Neural cell (in vitro differentiated cells): ENCODE data around the gene MCCC1. TPM values are rescaled to one million over a fixed set of nuclear protein-coding genes. Genes with fewer than 3 reads are reported as not detected.

ENCODE experiments used
- H2AFZ ChIP-seq: fragments of 200-600, 300-800 bp; sonication (generic), shearing (Covaris generic); 2 replicates; pipeline ENCODE4 v1.6.0; 2014; ENCODE audit warnings: low read depth, mild to moderate bottlenecking, antibody characterized with exemption, low read length, moderate library complexity
- H3F3A ChIP-seq: fragments of 200-600 bp; shearing (Covaris generic); 2 replicates; pipeline ENCODE4 v1.6.1; 2016; ENCODE audit warnings: mild to moderate bottlenecking, moderate library complexity, mixed read lengths, antibody characterized with exemption, low read length; ENCODE audit not compliant: insufficient read depth, poor library complexity, severe bottlenecking
- H3K27ac ChIP-seq: fragments of 200-600, 300-800 bp; sonication (generic), shearing (Covaris generic); 2 replicates; pipeline ENCODE4 v1.5.1; 2014; ENCODE audit warnings: mild to moderate bottlenecking, low read length, moderate library complexity
- H3K27me3 ChIP-seq: fragments of 300-800, 200-600 bp; sonication (generic), shearing (Covaris generic); 2 replicates; pipeline ENCODE4 v1.6.0; 2014; ENCODE audit warnings: mild to moderate bottlenecking, low read depth, low read length, moderate library complexity; ENCODE audit not compliant: insufficient read depth
- H3K36me3 ChIP-seq: fragments of 300-800, 200-600 bp; sonication (generic), shearing (Covaris generic); 2 replicates; pipeline ENCODE4 v1.5.1; 2014; ENCODE audit warnings: mild to moderate bottlenecking, antibody characterized with exemption, low read length, moderate library complexity; ENCODE audit not compliant: insufficient read depth
- H3K4me2 ChIP-seq: fragments of 300-800, 200-600 bp; sonication (generic), shearing (Covaris generic); 2 replicates; pipeline ENCODE4 v1.6.0; 2014; ENCODE audit warnings: mild to moderate bottlenecking, low read length
- H3K4me3 ChIP-seq: fragments of 300-800, 200-600 bp; sonication (generic), shearing (Covaris generic); 2 replicates; pipeline ENCODE4 v1.5.1; 2014; ENCODE audit warnings: mild to moderate bottlenecking, low read length, moderate library complexity
- H3K79me2 ChIP-seq: fragments of 200-600 bp; shearing (Covaris generic); replicated peaks from 2 replicates; pipeline ENCODE4 v1.6.0; 2014; ENCODE audit warnings: mild to moderate bottlenecking, low read length, moderate library complexity; ENCODE audit not compliant: insufficient read depth
- H3K9ac ChIP-seq: fragments of 300-800, 200-600 bp; sonication (generic), shearing (Covaris generic); 2 replicates; pipeline ENCODE4 v1.6.1; 2016; ENCODE audit warnings: mild to moderate bottlenecking, low read length, mixed read lengths
- H3K9me2 ChIP-seq: fragments of 200-600 bp; shearing (Covaris generic); 2 replicates; pipeline ENCODE4 v1.6.1; 2016; ENCODE audit warnings: mild to moderate bottlenecking, low read length, mixed read lengths; ENCODE audit not compliant: insufficient read depth
- H3K9me3 ChIP-seq: fragments of 200-600, 300-800 bp; sonication (generic), shearing (Covaris generic); 2 replicates; pipeline ENCODE4 v1.6.1; 2016; ENCODE audit warnings: mild to moderate bottlenecking, mixed run types, low read length, moderate library complexity, mixed read lengths
- H4K20me1 ChIP-seq: fragments of 200-600 bp; shearing (Covaris generic); 2 replicates; pipeline ENCODE4 v1.6.1; 2016; ENCODE audit warnings: mild to moderate bottlenecking, mixed run types; ENCODE audit not compliant: insufficient read depth
- EP300 ChIP-seq: fragments of 450-650 bp; conservative IDR thresholded peaks from 2 replicates; pipeline ENCODE4 v1.6.1; 2014; ENCODE audit warnings: antibody characterized with exemption, mild to moderate bottlenecking, moderate library complexity; ENCODE audit not compliant: poor library complexity, severe bottlenecking
- EZH2 ChIP-seq: fragments of 200-600, 300-800 bp; shearing (Covaris generic), sonication (generic); IDR thresholded peaks from 2 replicates; pipeline ENCODE4 v1.6.1; 2014; ENCODE audit warnings: antibody characterized with exemption, low read length, borderline replicate concordance, mild to moderate bottlenecking; ENCODE audit not compliant: insufficient read depth, poor library complexity, severe bottlenecking
- MXI1 ChIP-seq: fragments of 450-650 bp; conservative IDR thresholded peaks from 2 replicates; pipeline ENCODE4 v1.6.1; 2014; ENCODE audit warnings: antibody characterized with exemption, mild to moderate bottlenecking; ENCODE audit not compliant: poor library complexity, severe bottlenecking
- POLR2AphosphoS5 ChIP-seq: IDR thresholded peaks from 2 replicates; pipeline ENCODE4 v1.6.1; 2012
- RAD21 ChIP-seq: fragments of 450-650 bp; conservative IDR thresholded peaks from 2 replicates; pipeline ENCODE4 v1.6.1; 2014; ENCODE audit warnings: antibody characterized with exemption, mild to moderate bottlenecking, moderate library complexity
- SMC3 ChIP-seq: fragments of 450-650 bp; conservative IDR thresholded peaks from 2 replicates; pipeline ENCODE4 v1.6.1; 2014; ENCODE audit warnings: antibody characterized with exemption, mild to moderate bottlenecking, moderate library complexity; ENCODE audit not compliant: poor library complexity
- TAF1 ChIP-seq: IDR thresholded peaks from 2 replicates; pipeline ENCODE4 v1.6.1; 2012; ENCODE audit warnings: low read depth
- polyA plus RNA-seq: library from polyadenylated mRNA; depleted of rRNA; stranded (reverse); fragments of >200 nt; gene quantifications from 2 replicates; pipeline ENCODE4 v1.2.3, GENCODE V29; 2014
- TF ChIP-seq, protein P1 (sequence below): IDR thresholded peaks from 2 replicates; pipeline ENCODE4 v1.6.1; 2012; ENCODE audit warnings: borderline replicate concordance
- TF ChIP-seq, protein P2 (sequence below): fragments of 450-650 bp; IDR thresholded peaks from 2 replicates; pipeline ENCODE4 v1.5.1; 2014; ENCODE audit warnings: antibody characterized with exemption, mild to moderate bottlenecking, moderate library complexity; ENCODE audit not compliant: poor library complexity, severe bottlenecking

MCCC1 gene
- polyA plus RNA-seq, 1 donor from 2014 or later, result 29.6 TPM

DNA sequence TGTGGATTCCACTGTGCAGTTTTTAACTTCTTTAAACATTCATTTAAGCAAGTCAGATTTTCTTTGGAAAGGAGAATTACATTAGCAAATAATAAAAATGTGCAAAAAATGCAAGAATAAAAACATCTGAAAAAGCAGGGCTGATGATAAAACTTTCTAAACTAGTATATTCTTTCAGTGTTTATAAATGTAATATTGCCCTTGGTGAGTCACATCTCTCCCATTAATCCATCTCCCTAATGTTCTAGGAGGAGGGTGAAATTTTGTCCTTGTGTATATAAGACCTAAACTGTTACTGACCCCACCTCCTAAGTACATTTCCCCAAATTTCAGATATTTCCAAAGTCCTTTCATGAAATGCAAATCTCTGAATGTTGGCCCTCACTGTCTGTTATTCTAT lies 90.5 kb downstream of the MCCC1 start:
- Histone ChIP-seq H3K27me3 (no peaks in the 10 kb centered on the region), H3K79me2 (no peaks in the 10 kb centered on the region), H3K36me3 (no peaks in the 10 kb centered on the region), H3K9me3 (no peaks in the 10 kb centered on the region), H3K4me3 (no peak overlapping the region), H2AFZ (no peak overlapping the region), H3F3A (no peaks in the 10 kb centered on the region), H3K4me2 (no peak overlapping the region), H4K20me1 (no peaks in the 10 kb centered on the region), H3K9me2 (no peaks in the 10 kb centered on the region), H3K9ac (no peak overlapping the region), H3K27ac (no peak overlapping the region)
- TF ChIP-seq MXI1 (no peak), SMC3 (no peak), TAF1 (no peak), RAD21 (no peak), EZH2 (no peak), POLR2AphosphoS5 (no peak), EP300 (no peak)
- TF ChIP-seq, protein P1, sequence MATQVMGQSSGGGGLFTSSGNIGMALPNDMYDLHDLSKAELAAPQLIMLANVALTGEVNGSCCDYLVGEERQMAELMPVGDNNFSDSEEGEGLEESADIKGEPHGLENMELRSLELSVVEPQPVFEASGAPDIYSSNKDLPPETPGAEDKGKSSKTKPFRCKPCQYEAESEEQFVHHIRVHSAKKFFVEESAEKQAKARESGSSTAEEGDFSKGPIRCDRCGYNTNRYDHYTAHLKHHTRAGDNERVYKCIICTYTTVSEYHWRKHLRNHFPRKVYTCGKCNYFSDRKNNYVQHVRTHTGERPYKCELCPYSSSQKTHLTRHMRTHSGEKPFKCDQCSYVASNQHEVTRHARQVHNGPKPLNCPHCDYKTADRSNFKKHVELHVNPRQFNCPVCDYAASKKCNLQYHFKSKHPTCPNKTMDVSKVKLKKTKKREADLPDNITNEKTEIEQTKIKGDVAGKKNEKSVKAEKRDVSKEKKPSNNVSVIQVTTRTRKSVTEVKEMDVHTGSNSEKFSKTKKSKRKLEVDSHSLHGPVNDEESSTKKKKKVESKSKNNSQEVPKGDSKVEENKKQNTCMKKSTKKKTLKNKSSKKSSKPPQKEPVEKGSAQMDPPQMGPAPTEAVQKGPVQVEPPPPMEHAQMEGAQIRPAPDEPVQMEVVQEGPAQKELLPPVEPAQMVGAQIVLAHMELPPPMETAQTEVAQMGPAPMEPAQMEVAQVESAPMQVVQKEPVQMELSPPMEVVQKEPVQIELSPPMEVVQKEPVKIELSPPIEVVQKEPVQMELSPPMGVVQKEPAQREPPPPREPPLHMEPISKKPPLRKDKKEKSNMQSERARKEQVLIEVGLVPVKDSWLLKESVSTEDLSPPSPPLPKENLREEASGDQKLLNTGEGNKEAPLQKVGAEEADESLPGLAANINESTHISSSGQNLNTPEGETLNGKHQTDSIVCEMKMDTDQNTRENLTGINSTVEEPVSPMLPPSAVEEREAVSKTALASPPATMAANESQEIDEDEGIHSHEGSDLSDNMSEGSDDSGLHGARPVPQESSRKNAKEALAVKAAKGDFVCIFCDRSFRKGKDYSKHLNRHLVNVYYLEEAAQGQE, result no peak
- TF ChIP-seq, protein P2, sequence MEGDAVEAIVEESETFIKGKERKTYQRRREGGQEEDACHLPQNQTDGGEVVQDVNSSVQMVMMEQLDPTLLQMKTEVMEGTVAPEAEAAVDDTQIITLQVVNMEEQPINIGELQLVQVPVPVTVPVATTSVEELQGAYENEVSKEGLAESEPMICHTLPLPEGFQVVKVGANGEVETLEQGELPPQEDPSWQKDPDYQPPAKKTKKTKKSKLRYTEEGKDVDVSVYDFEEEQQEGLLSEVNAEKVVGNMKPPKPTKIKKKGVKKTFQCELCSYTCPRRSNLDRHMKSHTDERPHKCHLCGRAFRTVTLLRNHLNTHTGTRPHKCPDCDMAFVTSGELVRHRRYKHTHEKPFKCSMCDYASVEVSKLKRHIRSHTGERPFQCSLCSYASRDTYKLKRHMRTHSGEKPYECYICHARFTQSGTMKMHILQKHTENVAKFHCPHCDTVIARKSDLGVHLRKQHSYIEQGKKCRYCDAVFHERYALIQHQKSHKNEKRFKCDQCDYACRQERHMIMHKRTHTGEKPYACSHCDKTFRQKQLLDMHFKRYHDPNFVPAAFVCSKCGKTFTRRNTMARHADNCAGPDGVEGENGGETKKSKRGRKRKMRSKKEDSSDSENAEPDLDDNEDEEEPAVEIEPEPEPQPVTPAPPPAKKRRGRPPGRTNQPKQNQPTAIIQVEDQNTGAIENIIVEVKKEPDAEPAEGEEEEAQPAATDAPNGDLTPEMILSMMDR, result no peak

DNA sequence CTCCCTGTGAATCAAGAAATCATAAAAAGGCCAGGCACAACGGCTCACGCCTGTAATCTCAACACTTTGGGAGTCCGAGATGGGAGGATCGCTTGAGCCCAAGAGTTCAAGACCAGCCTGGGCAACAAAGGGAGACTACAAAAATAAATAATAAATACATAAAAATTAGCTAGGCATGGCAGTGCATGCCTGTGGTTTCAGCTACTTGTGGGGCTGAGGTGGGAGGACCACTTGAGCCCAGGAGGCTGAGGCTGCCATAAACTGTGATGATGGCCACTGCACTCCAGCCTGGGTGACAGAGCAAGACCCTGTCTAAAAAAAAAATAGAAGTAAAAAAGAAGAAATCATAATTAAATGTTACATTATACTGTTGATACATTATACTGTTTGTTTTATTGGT lies 91.0 kb downstream of the MCCC1 start:
- Histone ChIP-seq H3K27ac (no peak overlapping the region), H3K9me2 (no peaks in the 10 kb centered on the region), H3K4me2 (no peak overlapping the region), H3K4me3 (no peak overlapping the region), H2AFZ (no peak overlapping the region), H3K9me3 (no peaks in the 10 kb centered on the region), H3K36me3 (no peaks in the 10 kb centered on the region), H3K79me2 (no peaks in the 10 kb centered on the region), H4K20me1 (no peaks in the 10 kb centered on the region), H3F3A (no peaks in the 10 kb centered on the region), H3K9ac (no peak overlapping the region), H3K27me3 (no peaks in the 10 kb centered on the region)
- TF ChIP-seq RAD21 (no peak), TAF1 (no peak), POLR2AphosphoS5 (no peak), EP300 (no peak), EZH2 (no peak), SMC3 (no peak), MXI1 (no peak)
- TF ChIP-seq, protein P2, result no peak
- TF ChIP-seq, protein P1, result no peak
